ENCODE measurements around the gene ARF1. TPM values are rescaled to one million over a fixed set of nuclear protein-coding genes. Genes with fewer than 3 reads are reported as not detected.

Gene ARF1
- total RNA-seq (100 to 1,000 TPM; 299 to 395 (median 364) TPM), polyA plus RNA-seq (340 TPM)
- long read RNA-seq, donor 1, transcript ARF1-208 (5 exons, 930 nt), result minor isoform, 5 of 1,411 reads
- long read RNA-seq, donor 1, transcript ARF1-201 (5 exons, 1,888 nt), result major isoform, 1,247 of 1,411 reads
- long read RNA-seq, donor 1, transcript ARF1-213 (5 exons, 1,972 nt), result minor isoform, 35 of 1,411 reads
- long read RNA-seq, donor 1, partial matches to known transcripts, result 74 of 1,411 reads
- long read RNA-seq, donor 1, other reads (novel, unspliced or antisense), result 41 of 1,411 reads
- long read RNA-seq, donor 2, transcript ARF1-201 (5 exons, 1,888 nt), result major isoform, 341 of 401 reads
- long read RNA-seq, donor 2, transcript ARF1-213 (5 exons, 1,972 nt), result minor isoform, 9 of 401 reads
- long read RNA-seq, donor 2, partial matches to known transcripts, result 18 of 401 reads
- long read RNA-seq, donor 2, other reads (novel, unspliced or antisense), result 30 of 401 reads
- long read RNA-seq, donor 3, transcript ARF1-213 (5 exons, 1,972 nt), result minor isoform, 71 of 3,404 reads
- long read RNA-seq, donor 3, transcript ARF1-201 (5 exons, 1,888 nt), result major isoform, 3,060 of 3,404 reads
- long read RNA-seq, donor 3, transcript ARF1-202 (5 exons, 678 nt), result minor isoform, 13 of 3,404 reads
- long read RNA-seq, donor 3, transcript ARF1-210 (5 exons, 597 nt), result minor isoform, 13 of 3,404 reads
- long read RNA-seq, donor 3, partial matches to known transcripts, result 207 of 3,404 reads
- long read RNA-seq, donor 3, other reads (novel, unspliced or antisense), result 27 of 3,404 reads
- long read RNA-seq, donor 4, transcript ARF1-201 (5 exons, 1,888 nt), result major isoform, 461 of 517 reads
- long read RNA-seq, donor 4, partial matches to known transcripts, result 23 of 517 reads
- long read RNA-seq, donor 4, other reads (novel, unspliced or antisense), result 25 of 517 reads

- H3K27me3 ChIP-seq (ENCODE audit: control insufficient read depth, insufficient read depth), result no peaks in the 10 kb centered on the region
- H3K9me3 ChIP-seq (ENCODE audit: control insufficient read depth, low read length), result no peaks in the 10 kb centered on the region
- H3K4me1 ChIP-seq (ENCODE audit: control insufficient read depth, insufficient read depth, low read length), result peaks cover 18% of the 10 kb centered on the region
- under 1% methylated on average over 87 of the region's 87 CpGs for WGBS
- ATAC-seq (peak; percentile 92 to 95), DNase-seq (peak; percentile 94 to 98 (median 98))
- H3K4me3 ChIP-seq (ENCODE audit: low read length), result peak within 1 kb of the TSS; percentile 94
- intact Hi-C loops (cut with DNase I), result loop anchor here in 1 of 4 donors (10.0 kb wide), 1 partner anchor 328 kb away; no protein-coding TSS in a partner anchor
- H3K27ac ChIP-seq (ENCODE audit: low read length), result peak within 1 kb of the TSS; percentile 100
Measured at GRCh38 chr1:228082214-228082917, at the start of gene ARF1. ARF1 (plus strand) TSS chr1:228082708; CDS start chr1:228097115, 14,407 bp downstream.

- H3K4me3 ChIP-seq (ENCODE audit: low read length), result no peak overlapping the region
- WGBS, result 88% methylated on average over 2 of the region's 2 CpGs
- DNase-seq, result no peak
- no peaks in the 10 kb centered on the region for H3K9me3 ChIP-seq (ENCODE audit: control insufficient read depth, low read length)
- H3K4me1 ChIP-seq (ENCODE audit: control insufficient read depth, insufficient read depth, low read length), result no peaks in the 10 kb centered on the region
- intact Hi-C loops (cut with DNase I), result no loop called here
- ATAC-seq, result no peak
- H3K27ac ChIP-seq (ENCODE audit: low read length), result no peak overlapping the region
- H3K27me3 ChIP-seq (ENCODE audit: control insufficient read depth, insufficient read depth), result no peaks in the 10 kb centered on the region
Measured at GRCh38 chr1:228033376-228033775, 49.1 kb upstream of the ARF1 start.

- ATAC-seq, result no peak
- Histone ChIP-seq H3K4me1 (ENCODE audit: control insufficient read depth, insufficient read depth, low read length) (no peaks in the 10 kb centered on the region), H3K4me3 (ENCODE audit: low read length) (no peak overlapping the region), H3K27me3 (ENCODE audit: control insufficient read depth, insufficient read depth) (no peaks in the 10 kb centered on the region), H3K9me3 (ENCODE audit: control insufficient read depth, low read length) (no peaks in the 10 kb centered on the region), H3K27ac (ENCODE audit: low read length) (no peak overlapping the region)
- DNase-seq, result peak in 1 of 3 donors; percentile 13
- 84% methylated on average over 16 of the region's 16 CpGs for whole genome bisulfite sequencing
- intact Hi-C loops (cut with DNase I), result no loop called here
Measured at GRCh38 chr1:228034954-228035837, 47.3 kb upstream of the ARF1 start.

GRCh38 chr1:228035844-228036243 lies 46.7 kb upstream of the ARF1 start:
- no peak overlapping the region for H3K27ac ChIP-seq (ENCODE audit: low read length)
- 71% methylated on average over 4 of the region's 5 CpGs for WGBS
- no peak for DNase-seq
- no peak for ATAC-seq
- no peak overlapping the region for H3K4me3 ChIP-seq (ENCODE audit: low read length)
- H3K27me3 ChIP-seq (ENCODE audit: control insufficient read depth, insufficient read depth), result no peaks in the 10 kb centered on the region
- no peaks in the 10 kb centered on the region for H3K4me1 ChIP-seq (ENCODE audit: control insufficient read depth, insufficient read depth, low read length)
- H3K9me3 ChIP-seq (ENCODE audit: control insufficient read depth, low read length), result no peaks in the 10 kb centered on the region
- intact Hi-C loops (cut with DNase I), result no loop called here

GRCh38 chr1:228036701-228037231 lies 45.7 kb upstream of the ARF1 start:
- no peaks in the 10 kb centered on the region for H3K27me3 ChIP-seq (ENCODE audit: control insufficient read depth, insufficient read depth)
- H3K9me3 ChIP-seq (ENCODE audit: control insufficient read depth, low read length), result no peaks in the 10 kb centered on the region
- intact Hi-C loops (cut with DNase I), result no loop called here
- no peak overlapping the region for H3K27ac ChIP-seq (ENCODE audit: low read length)
- DNase-seq, result peak in 1 of 3 donors; percentile 37
- 79% methylated on average over 8 of the region's 8 CpGs for WGBS
- peak in 1 of 2 donors; percentile 28 for ATAC-seq
- no peak overlapping the region for H3K4me3 ChIP-seq (ENCODE audit: low read length)
- H3K4me1 ChIP-seq (ENCODE audit: control insufficient read depth, insufficient read depth, low read length), result no peaks in the 10 kb centered on the region

- ATAC-seq (peak in 1 of 2 donors; percentile 47), DNase-seq (peak in 1 of 3 donors; percentile 57)
- Histone ChIP-seq H3K4me3 (ENCODE audit: low read length) (peak overlapping the region; percentile 17), H3K27ac (ENCODE audit: low read length) (no peak overlapping the region), H3K9me3 (ENCODE audit: control insufficient read depth, low read length) (no peaks in the 10 kb centered on the region), H3K4me1 (ENCODE audit: control insufficient read depth, insufficient read depth, low read length) (no peaks in the 10 kb centered on the region), H3K27me3 (ENCODE audit: control insufficient read depth, insufficient read depth) (no peaks in the 10 kb centered on the region)
- WGBS, result 6% methylated on average over 80 of the region's 80 CpGs
- intact Hi-C loops (cut with DNase I), result no loop called here
Measured at GRCh38 chr1:228037401-228038386, 44.8 kb upstream of the ARF1 start.

- Histone ChIP-seq H3K4me3 (ENCODE audit: low read length) (no peak overlapping the region), H3K27ac (ENCODE audit: low read length) (no peak overlapping the region), H3K27me3 (ENCODE audit: control insufficient read depth, insufficient read depth) (no peaks in the 10 kb centered on the region), H3K9me3 (ENCODE audit: control insufficient read depth, low read length) (no peaks in the 10 kb centered on the region), H3K4me1 (ENCODE audit: control insufficient read depth, insufficient read depth, low read length) (no peaks in the 10 kb centered on the region)
- intact Hi-C loops (cut with DNase I), result no loop called here
- WGBS, result 76% methylated on average over 11 of the region's 11 CpGs
- ATAC-seq (no peak), DNase-seq (peak in 1 of 3 donors; percentile 9)
Measured at GRCh38 chr1:228038387-228039005, 44.0 kb upstream of the ARF1 start.

GRCh38 chr1:228039006-228039903 lies 43.3 kb upstream of the ARF1 start:
- no peaks in the 10 kb centered on the region for H3K4me1 ChIP-seq (ENCODE audit: control insufficient read depth, insufficient read depth, low read length)
- H3K27me3 ChIP-seq (ENCODE audit: control insufficient read depth, insufficient read depth), result no peaks in the 10 kb centered on the region
- no peaks in the 10 kb centered on the region for H3K9me3 ChIP-seq (ENCODE audit: control insufficient read depth, low read length)
- ATAC-seq, result no peak
- peak in 1 of 3 donors; percentile 13 for DNase-seq
- no peak overlapping the region for H3K4me3 ChIP-seq (ENCODE audit: low read length)
- intact Hi-C loops (cut with DNase I), result no loop called here
- WGBS, result 82% methylated on average over 8 of the region's 8 CpGs
- H3K27ac ChIP-seq (ENCODE audit: low read length), result no peak overlapping the region
